NCI-H1694 treated with DMSO at 0.1 percent for 48 hours (cell line): ENCODE results near the gene BMPR1A.
"Not testable (repeated sequence)": the region's sequence is repeated elsewhere in the genome, so short reads cannot be mapped to it uniquely, and the experiment has no call there.

Experiments
- DNase-seq: peaks from one replicate; lab custom pipeline; 2025; lab: John Stamatoyannopoulos, UW

Gene BMPR1A

DNA sequence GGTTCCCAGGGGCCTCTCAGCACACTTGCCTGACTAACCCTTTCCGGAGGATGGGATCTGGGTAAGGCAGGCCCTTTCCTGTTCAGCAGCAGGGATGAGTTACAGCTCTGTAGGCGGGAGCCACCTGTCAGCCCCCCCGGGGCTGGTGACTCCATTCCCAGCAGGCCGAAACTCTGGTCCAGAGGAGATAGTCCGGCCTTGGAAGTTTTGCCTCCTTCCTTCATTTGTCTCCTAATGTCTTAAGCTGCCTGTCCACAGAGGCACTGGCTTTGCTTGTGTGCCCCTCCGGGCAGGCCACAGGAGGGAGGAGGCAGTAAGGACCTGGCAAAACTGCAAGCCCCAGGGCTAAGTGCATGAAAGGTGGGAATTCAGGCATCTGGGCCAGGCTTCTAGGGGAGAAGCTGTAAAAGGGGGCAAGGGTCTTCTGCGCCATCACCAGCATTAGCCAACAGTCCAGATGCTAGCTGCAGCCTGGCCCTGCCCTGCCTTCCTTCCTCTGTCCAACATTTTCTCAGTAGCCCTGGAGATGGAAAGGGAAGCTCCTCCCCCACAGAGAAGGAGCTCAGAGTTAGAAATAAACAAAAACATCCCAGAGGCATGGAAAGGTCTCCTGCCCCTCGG lies 213.1 kb downstream of the BMPR1A start:
- no peak for DNase-seq

DNA sequence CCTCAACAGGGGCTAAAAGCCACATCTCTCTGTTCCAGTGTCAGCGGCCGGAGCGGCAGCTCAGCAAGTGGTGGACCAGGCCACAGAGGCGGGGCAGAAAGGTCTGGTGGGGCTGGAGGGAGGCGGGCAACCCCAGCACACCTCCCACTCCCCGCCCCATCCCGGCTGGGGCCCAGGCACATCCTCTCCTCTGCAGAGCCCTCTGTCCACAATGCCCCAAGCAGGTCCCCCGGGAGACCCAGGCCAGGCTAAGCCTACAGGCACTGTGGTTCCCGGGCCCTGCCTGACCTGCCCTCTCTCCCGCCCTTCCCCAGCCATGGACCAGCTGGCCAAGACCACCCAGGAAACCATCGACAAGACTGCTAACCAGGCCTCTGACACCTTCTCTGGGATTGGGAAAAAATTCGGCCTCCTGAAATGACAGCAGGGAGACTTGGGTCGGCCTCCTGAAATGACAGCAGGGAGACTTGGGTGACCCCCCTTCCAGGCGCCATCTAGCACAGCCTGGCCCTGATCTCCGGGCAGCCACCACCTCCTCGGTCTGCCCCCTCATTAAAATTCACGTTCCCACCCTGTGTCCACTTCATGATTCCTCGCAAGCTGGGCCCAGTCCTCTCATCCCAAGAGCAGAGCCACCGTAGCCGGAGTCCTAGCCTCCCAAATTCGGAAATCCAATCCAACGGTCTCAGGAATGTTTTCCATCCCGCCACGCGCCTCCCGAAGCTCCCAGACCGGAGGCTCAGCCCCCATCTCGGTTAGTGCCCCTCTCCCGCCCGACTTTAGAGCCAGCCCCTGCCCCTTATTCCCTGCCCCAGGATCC lies 214.0 kb downstream of the BMPR1A start:
- no peak for DNase-seq

DNA sequence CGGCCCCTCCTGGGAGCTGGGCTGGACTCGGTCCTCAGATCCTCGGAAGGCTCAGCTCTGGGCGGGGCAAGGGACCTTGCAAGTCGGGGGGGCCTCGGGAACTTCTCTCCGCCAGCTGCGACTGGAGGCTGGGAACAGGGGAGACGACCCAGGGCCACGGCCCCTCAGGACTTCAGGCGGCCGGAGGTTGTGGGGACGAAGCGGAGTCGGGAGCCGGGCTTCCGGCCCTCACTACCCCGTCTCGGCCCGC lies 214.5 kb downstream of the BMPR1A start:
- no peak for DNase-seq

DNA sequence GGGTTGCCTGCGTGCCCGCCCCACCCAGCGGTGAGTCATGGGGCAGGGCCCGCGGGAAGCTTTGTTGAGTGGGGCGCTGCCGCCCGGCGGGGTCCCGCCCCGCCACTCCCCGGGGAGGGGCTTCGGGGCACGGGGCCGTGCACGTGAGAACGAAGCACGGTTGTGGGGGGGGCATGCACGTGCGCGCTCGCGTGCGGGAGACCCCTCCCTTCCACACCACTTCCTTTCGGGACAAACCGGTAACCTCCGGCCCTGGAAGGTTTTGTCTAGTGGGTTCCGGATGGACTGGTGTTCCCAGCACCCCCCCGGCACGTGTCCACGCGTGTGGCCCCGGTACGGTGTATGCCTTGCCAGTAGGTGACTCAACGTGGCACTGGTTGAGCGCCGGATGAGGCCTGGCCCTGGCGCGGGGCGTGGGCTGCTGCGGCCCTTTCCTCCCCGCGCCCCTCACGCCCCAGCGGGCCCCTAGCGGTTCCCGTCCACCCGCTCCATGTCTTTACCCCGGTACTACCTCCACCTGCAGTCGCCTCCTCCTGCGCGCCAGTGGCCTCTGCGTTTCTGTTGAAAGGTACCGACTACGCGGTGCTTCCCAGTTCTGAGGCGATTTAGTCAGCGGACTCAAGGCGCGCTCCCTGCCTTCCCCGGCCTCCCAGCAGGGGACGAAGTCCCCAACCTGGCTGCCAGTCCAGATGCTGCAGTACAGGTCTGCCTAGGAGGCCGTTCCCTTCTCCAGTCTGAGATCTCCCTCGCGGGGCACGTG lies 215.0 kb downstream of the BMPR1A start:
- no peak for DNase-seq

DNA sequence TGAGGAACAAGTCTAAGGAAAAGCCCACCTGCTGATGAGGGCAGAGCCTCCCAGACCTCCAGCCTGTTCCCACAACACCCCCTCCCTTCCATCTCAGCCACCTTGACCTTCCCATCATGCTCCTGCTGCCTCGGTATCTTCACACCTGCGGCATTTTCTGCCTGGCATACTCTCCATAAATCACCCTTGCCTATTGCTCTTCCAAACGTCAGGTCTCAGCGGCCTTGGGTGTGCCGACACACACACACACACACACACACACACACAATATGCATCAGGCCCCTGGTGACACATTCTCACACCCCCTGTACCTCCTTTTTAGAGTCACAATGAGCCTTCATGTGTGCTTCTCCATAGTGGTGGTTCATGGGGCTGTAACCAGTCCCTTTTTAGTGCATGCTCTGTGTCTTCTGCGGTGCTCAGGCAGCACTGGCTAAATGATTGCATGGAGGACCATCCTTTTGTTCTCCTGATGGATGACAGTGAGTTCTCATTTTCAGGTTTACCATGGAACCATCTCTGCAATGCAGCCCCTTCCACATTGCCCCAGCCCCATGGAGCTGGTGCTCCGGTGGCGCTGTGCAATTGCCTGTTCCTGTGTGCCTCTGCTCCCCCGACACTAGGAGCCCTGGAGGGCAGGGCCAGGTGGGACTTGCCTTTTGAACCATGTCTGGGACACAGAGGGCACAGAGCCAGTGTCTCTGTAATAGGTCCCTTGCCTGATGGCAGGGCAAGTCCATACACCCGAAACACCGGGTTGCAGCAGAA lies 216.4 kb downstream of the BMPR1A start:
- DNase-seq, result no peak

DNA sequence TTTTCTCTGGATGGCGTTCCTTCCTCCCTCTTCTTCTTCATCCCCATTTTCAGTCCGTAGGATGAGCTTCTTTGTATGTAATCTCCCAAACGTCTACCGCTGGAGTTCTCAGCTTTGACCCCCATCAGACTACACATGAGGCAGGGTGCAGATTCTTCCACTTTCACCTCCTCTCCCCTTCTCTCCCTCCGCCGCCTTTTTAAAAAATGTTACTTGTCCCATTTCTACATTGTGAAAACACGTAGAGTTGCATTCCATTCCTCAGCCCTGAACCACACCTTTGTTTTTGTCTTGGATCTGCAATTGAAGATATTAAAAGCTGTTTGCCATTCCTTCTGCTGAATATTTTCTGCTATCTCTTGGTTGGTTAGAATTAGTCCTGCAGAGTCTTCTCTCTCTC lies 218.1 kb downstream of the BMPR1A start:
- no peak for DNase-seq

DNA sequence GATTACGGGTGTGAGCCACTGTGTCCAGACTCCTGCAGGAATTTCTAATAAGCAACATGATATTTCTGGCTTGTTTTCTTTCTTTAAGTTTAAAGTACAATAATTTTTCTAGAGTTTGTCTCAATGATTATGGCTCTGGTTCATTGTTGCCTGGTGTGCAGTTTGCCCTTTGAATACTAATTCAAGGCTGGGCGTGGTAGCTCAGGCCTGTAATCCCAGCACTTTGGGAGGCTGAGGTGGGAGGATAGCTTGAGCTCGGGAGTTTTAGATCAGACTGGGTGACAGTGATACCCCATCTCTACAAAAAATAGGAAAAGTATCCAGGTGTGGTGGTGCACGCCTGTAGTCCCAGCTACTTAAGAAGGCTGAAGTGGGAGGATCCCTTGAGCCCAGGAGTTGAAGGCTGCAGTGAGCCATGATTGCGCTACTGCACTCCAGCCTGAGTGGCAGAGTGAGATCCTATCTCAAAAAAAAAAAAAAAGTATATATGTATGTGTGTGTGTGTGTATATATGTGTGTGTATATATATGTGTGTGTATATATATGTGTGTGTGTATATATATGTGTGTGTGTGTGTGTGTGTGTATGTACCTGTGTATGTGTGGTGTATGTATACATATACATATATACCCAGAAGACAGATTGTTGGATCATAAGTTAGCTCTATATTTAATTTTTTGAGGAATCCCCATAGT lies 220.1 kb downstream of the BMPR1A start:
- no peak for DNase-seq

DNA sequence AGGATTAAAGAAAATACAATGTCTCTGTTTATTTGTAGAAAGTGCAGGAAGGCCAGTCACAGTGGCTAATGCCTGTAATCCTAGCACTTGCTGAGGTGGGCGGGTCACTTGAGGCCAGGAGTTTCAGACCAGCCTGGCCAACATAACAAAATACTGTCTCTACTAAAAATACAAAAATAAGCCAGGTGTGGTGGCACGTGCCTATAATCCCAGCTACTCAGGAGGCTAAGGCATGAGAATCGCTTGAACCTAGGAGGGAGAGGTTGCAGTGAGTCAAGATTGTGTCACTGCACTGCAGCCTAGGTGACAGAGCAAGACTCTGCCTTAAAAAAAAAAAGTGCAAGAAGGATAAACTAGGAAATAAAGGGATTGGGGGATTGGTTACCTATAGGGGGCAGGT lies 222.0 kb downstream of the BMPR1A start:
- DNase-seq, result not testable (repeated sequence)

DNA sequence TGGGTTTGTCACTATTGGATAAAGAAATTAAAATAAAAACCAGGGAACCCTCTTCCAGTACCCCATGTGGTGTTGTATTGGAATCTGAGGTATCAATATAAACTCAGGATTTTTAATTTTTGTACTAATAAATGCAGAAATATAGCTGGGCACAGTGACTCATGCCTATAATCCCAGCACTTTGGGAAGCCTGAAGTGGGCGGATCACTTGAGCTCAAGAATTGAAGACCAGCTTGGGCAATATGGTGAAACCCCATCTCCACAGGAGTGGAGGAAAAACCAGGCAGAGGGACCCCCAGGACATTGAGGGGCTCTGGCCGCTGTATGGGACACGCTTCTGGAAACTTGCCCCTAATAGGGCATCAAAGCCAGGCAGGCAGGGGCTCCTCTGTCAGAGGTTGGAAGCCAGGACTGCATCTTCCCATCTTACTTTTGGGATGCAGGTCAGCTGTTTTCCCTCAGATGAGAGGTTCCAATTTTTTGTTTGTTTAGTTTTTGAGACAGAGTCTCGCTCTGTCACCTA lies 222.9 kb downstream of the BMPR1A start:
- no peak for DNase-seq

DNA sequence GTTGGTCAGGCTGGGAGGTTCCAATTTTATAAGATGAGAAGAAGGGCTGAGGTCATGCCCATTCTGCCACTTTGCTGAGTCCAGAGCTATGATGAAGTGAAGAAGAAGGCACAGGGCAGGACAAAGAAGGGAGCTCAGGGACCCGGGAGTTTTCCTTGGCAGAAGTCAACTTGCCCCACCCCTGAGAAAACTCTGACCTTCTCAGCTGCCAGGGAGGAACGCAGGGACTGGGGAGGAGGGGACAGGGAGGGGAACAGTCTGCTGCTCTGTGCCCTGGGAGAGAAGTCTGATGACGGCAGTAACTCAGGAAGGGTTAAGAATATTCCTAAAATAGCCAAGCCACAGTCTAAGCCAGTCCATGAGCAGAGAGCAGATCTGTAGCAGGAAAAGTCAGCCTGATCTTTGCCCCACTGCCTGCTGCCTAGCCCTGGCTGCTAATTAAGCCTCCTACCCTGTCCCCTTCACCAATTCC lies 223.6 kb downstream of the BMPR1A start:
- no peak for DNase-seq

DNA sequence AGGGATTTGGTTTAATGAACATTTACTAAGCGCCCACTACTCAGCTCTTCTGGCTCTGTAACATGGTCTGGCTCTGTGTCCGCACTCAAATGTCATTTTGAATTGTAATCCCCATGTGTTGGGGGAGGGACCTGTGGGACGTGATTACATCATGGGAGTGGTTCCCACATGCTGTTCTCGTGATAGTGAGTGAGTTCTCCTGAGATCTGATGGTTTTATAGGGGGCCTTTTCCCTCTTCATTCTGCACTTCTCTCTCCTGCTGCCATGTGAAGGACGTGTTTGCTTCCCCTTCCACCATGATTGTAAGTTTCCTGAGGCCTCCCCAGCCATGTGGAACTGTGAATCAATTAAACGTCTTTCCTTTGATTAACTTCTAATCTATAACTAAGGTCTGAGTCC lies 224.6 kb downstream of the BMPR1A start:
- DNase-seq, result not testable (repeated sequence)

DNA sequence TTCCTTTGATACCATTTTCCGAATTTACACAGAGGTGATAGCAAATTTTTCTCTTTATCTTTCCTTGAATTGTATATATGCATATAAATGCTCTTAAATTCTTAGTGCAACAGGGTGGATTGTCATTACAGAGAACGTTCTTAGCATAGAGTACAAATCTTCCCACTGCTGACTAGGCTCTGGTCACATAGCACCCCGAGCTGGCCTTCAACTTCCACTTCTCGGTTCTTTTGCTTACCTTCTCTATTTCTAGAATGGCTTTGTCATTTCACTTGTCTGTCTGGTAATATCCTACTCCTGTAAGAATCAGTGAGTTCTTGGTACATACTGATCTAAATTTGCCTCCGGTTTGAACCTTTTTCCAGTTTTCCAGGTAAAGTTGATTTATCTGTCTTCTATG lies 225.3 kb downstream of the BMPR1A start:
- DNase-seq, result no peak
